GM18505 (cell line): ENCODE data around the gene VPS45.
"Not testable (repeated sequence)": the region's sequence is repeated elsewhere in the genome, so short reads cannot be mapped to it uniquely, and the experiment has no call there.

Source experiments
- ATAC-seq: cut with Tn5 transposase; IDR thresholded peaks from one replicate; pipeline ENCODE4 v1.9.1; 2021; ENCODE audit not compliant: unreplicated experiment
- POLR2A ChIP-seq: IDR thresholded peaks from 4 replicates; pipeline ENCODE4 v1.6.1; 2011; ENCODE audit warnings: borderline replicate concordance; ENCODE audit not compliant: insufficient read depth, insufficient read length; ENCODE audit errors: extremely low read depth

Gene VPS45

GRCh38 chr1:150067184-150068108 is at the start of gene VPS45:
TSS of gene VPS45 (plus strand) at chr1:150067776. CDS start at chr1:150067858, 82 bp downstream.
- peak; percentile 63 for ATAC-seq
- TF ChIP-seq POLR2A: peak; percentile 76

GRCh38 chr1:150018165-150018564 is 49.4 kb upstream of the VPS45 start:
- no peak for ATAC-seq

GRCh38 chr1:150020711-150021110 is 46.9 kb upstream of the VPS45 start:
- TF ChIP-seq POLR2A: no peak
- no peak for ATAC-seq

More at GRCh38 chr1:150018165-150018564, 49.4 kb upstream of the VPS45 start:
- no peak for TF ChIP-seq POLR2A

- ATAC-seq: no peak
- TF ChIP-seq POLR2A: no peak
These were observed 46.3 kb upstream of the VPS45 start for GRCh38 chr1:150021191-150021694.

GRCh38 chr1:150022357-150022756 is 45.2 kb upstream of the VPS45 start:
- ATAC-seq: no peak

GRCh38 chr1:150024156-150024555 is 43.4 kb upstream of the VPS45 start:
- no peak for TF ChIP-seq POLR2A
- ATAC-seq: no peak

More at GRCh38 chr1:150022357-150022756, 45.2 kb upstream of the VPS45 start:
- no peak for TF ChIP-seq POLR2A

GRCh38 chr1:150028322-150028721 is 39.3 kb upstream of the VPS45 start:
- ATAC-seq: no peak
- TF ChIP-seq POLR2A: no peak

- no peak for ATAC-seq
- no peak for TF ChIP-seq POLR2A
These were observed 33.2 kb upstream of the VPS45 start for GRCh38 chr1:150034336-150034735.

GRCh38 chr1:150049926-150050325 is 17.6 kb upstream of the VPS45 start:
- no peak for ATAC-seq
- no peak for TF ChIP-seq POLR2A

- ATAC-seq: no peak
- TF ChIP-seq POLR2A: no peak
These were observed 16.5 kb upstream of the VPS45 start for GRCh38 chr1:150051089-150051373.

GRCh38 chr1:150051905-150052412 is 15.6 kb upstream of the VPS45 start:
- not testable (repeated sequence) for ATAC-seq

- TF ChIP-seq POLR2A: no peak
- no peak for ATAC-seq
These were observed 13.7 kb upstream of the VPS45 start for GRCh38 chr1:150053926-150054325.

- ATAC-seq: not testable (repeated sequence)
These were observed 12.1 kb upstream of the VPS45 start for GRCh38 chr1:150055507-150055906.

GRCh38 chr1:150056407-150056806 is 11.2 kb upstream of the VPS45 start:
- no peak for TF ChIP-seq POLR2A
- ATAC-seq: no peak
